DOHH2 (cell line): ENCODE results near the gene EMILIN3.

Experiments
- H3F3A ChIP-seq: fragments of 200-600 bp; sonication (generic), shearing (Covaris generic); 2 replicates; pipeline ENCODE4 v1.6.0; 2016; ENCODE audit warnings: antibody characterized with exemption, mild to moderate bottlenecking; ENCODE audit not compliant: control insufficient read depth, insufficient read depth
- H3K27ac ChIP-seq: fragments of 200-600 bp; sonication (generic); 2 replicates; pipeline ENCODE4 v1.5.1; 2014; ENCODE audit warnings: low read depth, mild to moderate bottlenecking, low read length, moderate library complexity
- H3K27me3 ChIP-seq: fragments of 200-600 bp; sonication (generic); 2 replicates; pipeline ENCODE4 v1.6.1; 2014; ENCODE audit warnings: mild to moderate bottlenecking, low read length, mixed read lengths; ENCODE audit not compliant: control insufficient read depth
- H3K36me3 ChIP-seq: fragments of 200-600 bp; sonication (generic); 2 replicates; pipeline ENCODE4 v1.6.1; 2014; ENCODE audit warnings: mild to moderate bottlenecking, low read length, moderate library complexity, mixed read lengths; ENCODE audit not compliant: control insufficient read depth
- H3K4me1 ChIP-seq: fragments of 200-600 bp; sonication (generic); 2 replicates; pipeline ENCODE4 v1.6.1; 2014; ENCODE audit warnings: mild to moderate bottlenecking, low read length, mixed read lengths; ENCODE audit not compliant: control insufficient read depth
- H3K4me2 ChIP-seq: fragments of 200-600 bp; sonication (generic); 2 replicates; pipeline ENCODE4 v1.6.0; 2014; ENCODE audit warnings: mild to moderate bottlenecking, low read length, moderate library complexity
- H3K4me3 ChIP-seq: fragments of 200-600 bp; sonication (generic); 2 replicates; pipeline ENCODE4 v1.5.1; 2014; ENCODE audit warnings: mild to moderate bottlenecking, low read length, mixed read lengths
- H3K79me2 ChIP-seq: fragments of 200-600 bp; sonication (generic); 2 replicates; pipeline ENCODE4 v1.6.1; 2014; ENCODE audit warnings: mild to moderate bottlenecking, low read length, mixed read lengths; ENCODE audit not compliant: control insufficient read depth
- H3K9me2 ChIP-seq: fragments of 200-600 bp; sonication (generic); replicated peaks from 2 replicates; pipeline ENCODE4 v1.6.1; 2014; ENCODE audit warnings: mild to moderate bottlenecking, low read length, mixed read lengths; ENCODE audit not compliant: control insufficient read depth
- H3K9me3 ChIP-seq: fragments of 200-600 bp; sonication (generic); 2 replicates; pipeline ENCODE4 v1.6.1; 2014; ENCODE audit warnings: antibody characterized with exemption, low read length, mixed read lengths; ENCODE audit not compliant: control insufficient read depth, insufficient read depth
- H4K20me1 ChIP-seq: fragments of 200-600 bp; sonication (generic); 2 replicates; pipeline ENCODE4 v1.6.0; 2014; ENCODE audit warnings: low read depth, mild to moderate bottlenecking, antibody characterized with exemption, low read length, moderate library complexity; ENCODE audit not compliant: control insufficient read depth, insufficient read depth
- EZH2phosphoT487 ChIP-seq: fragments of 200-600 bp; sonication (generic); IDR thresholded peaks from 2 replicates; pipeline ENCODE4 v1.6.1; 2017; ENCODE audit warnings: borderline replicate concordance, mild to moderate bottlenecking, antibody characterized with exemption, low read length, moderate library complexity, mixed read lengths
- TF ChIP-seq, protein P1 (sequence below): fragments of 200-600 bp; sonication (generic); IDR thresholded peaks from one replicate; pipeline ENCODE4 v1.5.1; 2014; ENCODE audit warnings: antibody characterized with exemption, mild to moderate bottlenecking, low read depth, low read length; ENCODE audit not compliant: poor library complexity, severe bottlenecking

EMILIN3 gene

GRCh38 chr20:41352666-41353065 lies 14.0 kb downstream of the EMILIN3 start:
- Histone ChIP-seq H3K4me1 (no peaks in the 10 kb centered on the region), H3K27me3 (no peaks in the 10 kb centered on the region), H3K36me3 (no peaks in the 10 kb centered on the region), H4K20me1 (no peaks in the 10 kb centered on the region), H3F3A (no peaks in the 10 kb centered on the region), H3K27ac (no peak overlapping the region), H3K79me2 (no peaks in the 10 kb centered on the region), H3K4me3 (no peak overlapping the region), H3K9me2 (no peaks in the 10 kb centered on the region), H3K9me3 (no peaks in the 10 kb centered on the region), H3K4me2 (no peak overlapping the region)
- TF ChIP-seq, protein P1, sequence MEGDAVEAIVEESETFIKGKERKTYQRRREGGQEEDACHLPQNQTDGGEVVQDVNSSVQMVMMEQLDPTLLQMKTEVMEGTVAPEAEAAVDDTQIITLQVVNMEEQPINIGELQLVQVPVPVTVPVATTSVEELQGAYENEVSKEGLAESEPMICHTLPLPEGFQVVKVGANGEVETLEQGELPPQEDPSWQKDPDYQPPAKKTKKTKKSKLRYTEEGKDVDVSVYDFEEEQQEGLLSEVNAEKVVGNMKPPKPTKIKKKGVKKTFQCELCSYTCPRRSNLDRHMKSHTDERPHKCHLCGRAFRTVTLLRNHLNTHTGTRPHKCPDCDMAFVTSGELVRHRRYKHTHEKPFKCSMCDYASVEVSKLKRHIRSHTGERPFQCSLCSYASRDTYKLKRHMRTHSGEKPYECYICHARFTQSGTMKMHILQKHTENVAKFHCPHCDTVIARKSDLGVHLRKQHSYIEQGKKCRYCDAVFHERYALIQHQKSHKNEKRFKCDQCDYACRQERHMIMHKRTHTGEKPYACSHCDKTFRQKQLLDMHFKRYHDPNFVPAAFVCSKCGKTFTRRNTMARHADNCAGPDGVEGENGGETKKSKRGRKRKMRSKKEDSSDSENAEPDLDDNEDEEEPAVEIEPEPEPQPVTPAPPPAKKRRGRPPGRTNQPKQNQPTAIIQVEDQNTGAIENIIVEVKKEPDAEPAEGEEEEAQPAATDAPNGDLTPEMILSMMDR = peak; percentile 11
- TF ChIP-seq EZH2phosphoT487 = no peak

DNA sequence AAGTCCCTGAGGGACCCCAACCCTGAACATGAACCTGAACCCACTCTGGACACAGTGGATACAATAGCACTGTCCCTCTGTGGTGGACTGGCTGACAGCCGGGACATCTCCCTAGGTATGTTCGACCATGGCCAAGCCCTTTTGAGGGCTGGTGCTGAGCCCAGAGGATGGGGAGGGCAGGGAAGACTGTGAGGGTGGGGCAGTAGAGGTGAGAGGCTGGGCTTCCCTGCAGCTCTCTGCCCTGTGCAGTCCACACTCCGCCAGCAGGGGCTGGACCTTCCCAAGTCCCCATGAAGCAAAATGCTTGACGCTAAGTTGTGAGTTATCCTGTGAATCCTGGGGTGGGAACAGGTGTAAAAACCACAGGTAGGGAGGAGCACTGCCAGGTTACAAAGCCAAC lies 14.5 kb downstream of the EMILIN3 start:
- Histone ChIP-seq H3K9me3 (no peaks in the 10 kb centered on the region), H3K4me2 (no peak overlapping the region), H3K4me3 (no peak overlapping the region), H3K36me3 (no peaks in the 10 kb centered on the region), H3K4me1 (no peaks in the 10 kb centered on the region), H3F3A (no peaks in the 10 kb centered on the region), H4K20me1 (no peaks in the 10 kb centered on the region), H3K27me3 (no peaks in the 10 kb centered on the region), H3K27ac (no peak overlapping the region), H3K79me2 (no peaks in the 10 kb centered on the region), H3K9me2 (no peaks in the 10 kb centered on the region)
- TF ChIP-seq EZH2phosphoT487 = no peak
- TF ChIP-seq, protein P1 = no peak

GRCh38 chr20:41350408-41350962 lies 16.1 kb downstream of the EMILIN3 start:
- Histone ChIP-seq H3F3A (no peaks in the 10 kb centered on the region), H3K36me3 (no peaks in the 10 kb centered on the region), H3K4me1 (no peaks in the 10 kb centered on the region), H3K9me2 (no peaks in the 10 kb centered on the region), H4K20me1 (no peaks in the 10 kb centered on the region), H3K79me2 (no peaks in the 10 kb centered on the region), H3K4me3 (no peak overlapping the region), H3K27ac (no peak overlapping the region), H3K27me3 (no peaks in the 10 kb centered on the region), H3K4me2 (no peak overlapping the region), H3K9me3 (no peaks in the 10 kb centered on the region)
- no peak for TF ChIP-seq EZH2phosphoT487
- TF ChIP-seq, protein P1 = no peak

DNA sequence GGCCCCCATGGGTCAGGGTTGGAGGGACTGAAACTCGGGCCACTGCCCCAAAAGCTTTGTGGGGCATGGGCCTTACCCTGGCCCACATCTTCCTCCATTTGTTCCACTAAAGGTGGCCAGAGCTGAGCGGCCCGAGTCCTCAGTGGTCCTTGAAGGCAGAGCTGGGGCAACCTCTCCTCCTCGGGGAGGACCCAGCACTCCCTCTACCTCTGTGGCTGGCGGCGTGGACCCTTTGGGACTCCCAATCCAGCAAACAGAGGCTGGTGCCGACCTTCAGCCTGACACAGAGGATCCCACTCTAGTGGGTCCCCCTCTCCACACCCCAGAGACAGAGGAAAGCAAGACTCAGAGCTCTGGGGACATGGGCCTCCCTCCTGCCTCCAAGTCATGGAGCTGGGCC lies 16.7 kb downstream of the EMILIN3 start:
- Histone ChIP-seq H4K20me1 (no peaks in the 10 kb centered on the region), H3F3A (no peaks in the 10 kb centered on the region), H3K27me3 (no peaks in the 10 kb centered on the region), H3K9me3 (no peaks in the 10 kb centered on the region), H3K36me3 (no peaks in the 10 kb centered on the region), H3K4me2 (no peak overlapping the region), H3K4me1 (no peaks in the 10 kb centered on the region), H3K4me3 (no peak overlapping the region), H3K79me2 (no peaks in the 10 kb centered on the region), H3K27ac (no peak overlapping the region), H3K9me2 (no peaks in the 10 kb centered on the region)
- no peak for TF ChIP-seq EZH2phosphoT487
- TF ChIP-seq, protein P1 = no peak
